Cardiac muscle cell (in vitro differentiated cells and primary cell): ENCODE results near the gene PRICKLE2. TPM values are rescaled to one million over a fixed set of nuclear protein-coding genes. Genes with fewer than 3 reads are reported as not detected.

Experiments used
- DNase-seq, 2 donors: peaks; one replicate each; pipeline versions ENCODE4 v3.0.0 to v3.0.0-alpha.2; 2010 to 2017; ENCODE audit warnings: low read depth in 1 of 2, low spot score in 1 of 2
- H3K27ac ChIP-seq: fragments of 200-600 bp; sonication (generic); 2 replicates; pipeline ENCODE4 v1.5.1; 2016
- H3K27me3 ChIP-seq: fragments of 200-600 bp; sonication (generic); 2 replicates; pipeline ENCODE4 v1.6.0; 2016; ENCODE audit warnings: control low read depth
- H3K36me3 ChIP-seq: fragments of 200-600 bp; sonication (generic); 2 replicates; pipeline ENCODE4 v1.5.1; 2016; ENCODE audit warnings: control low read depth
- H3K4me1 ChIP-seq: fragments of 200-600 bp; sonication (generic); 2 replicates; pipeline ENCODE4 v1.8.1; 2017; ENCODE audit warnings: low read depth, mild to moderate bottlenecking, mixed run types
- H3K4me3 ChIP-seq: fragments of 200-600 bp; sonication (generic); 2 replicates; pipeline ENCODE4 v1.5.1; 2016; ENCODE audit warnings: mild to moderate bottlenecking
- H3K9me3 ChIP-seq: fragments of 200-600 bp; sonication (generic); 2 replicates; pipeline ENCODE4 v1.5.1; 2017; ENCODE audit warnings: low read depth, mild to moderate bottlenecking, control low read depth
- polyA plus RNA-seq: library from polyadenylated mRNA; unstranded; fragments of >200 nt; fragmentation: Nextera tagmentation; extraction: Ambion mirVana; gene quantifications from 2 replicates; pipeline ENCODE4 v1.2.1, GENCODE V29; 2016
- total RNA-seq: library from RNA; depleted of rRNA; stranded (reverse); fragments of >200 nt; gene quantifications from 2 replicates; pipeline ENCODE4 v1.2.3, GENCODE V29; 2016
- TF ChIP-seq, protein P1 (sequence below): IDR thresholded peaks from 2 replicates; pipeline ENCODE4 v1.5.1; 2012; ENCODE audit warnings: low read depth, mild to moderate bottlenecking, low read length

PRICKLE2 gene
- total and polyA plus RNA-seq, 2 experiments from 2014 or later, result 4.3 to 11.7 TPM

DNA sequence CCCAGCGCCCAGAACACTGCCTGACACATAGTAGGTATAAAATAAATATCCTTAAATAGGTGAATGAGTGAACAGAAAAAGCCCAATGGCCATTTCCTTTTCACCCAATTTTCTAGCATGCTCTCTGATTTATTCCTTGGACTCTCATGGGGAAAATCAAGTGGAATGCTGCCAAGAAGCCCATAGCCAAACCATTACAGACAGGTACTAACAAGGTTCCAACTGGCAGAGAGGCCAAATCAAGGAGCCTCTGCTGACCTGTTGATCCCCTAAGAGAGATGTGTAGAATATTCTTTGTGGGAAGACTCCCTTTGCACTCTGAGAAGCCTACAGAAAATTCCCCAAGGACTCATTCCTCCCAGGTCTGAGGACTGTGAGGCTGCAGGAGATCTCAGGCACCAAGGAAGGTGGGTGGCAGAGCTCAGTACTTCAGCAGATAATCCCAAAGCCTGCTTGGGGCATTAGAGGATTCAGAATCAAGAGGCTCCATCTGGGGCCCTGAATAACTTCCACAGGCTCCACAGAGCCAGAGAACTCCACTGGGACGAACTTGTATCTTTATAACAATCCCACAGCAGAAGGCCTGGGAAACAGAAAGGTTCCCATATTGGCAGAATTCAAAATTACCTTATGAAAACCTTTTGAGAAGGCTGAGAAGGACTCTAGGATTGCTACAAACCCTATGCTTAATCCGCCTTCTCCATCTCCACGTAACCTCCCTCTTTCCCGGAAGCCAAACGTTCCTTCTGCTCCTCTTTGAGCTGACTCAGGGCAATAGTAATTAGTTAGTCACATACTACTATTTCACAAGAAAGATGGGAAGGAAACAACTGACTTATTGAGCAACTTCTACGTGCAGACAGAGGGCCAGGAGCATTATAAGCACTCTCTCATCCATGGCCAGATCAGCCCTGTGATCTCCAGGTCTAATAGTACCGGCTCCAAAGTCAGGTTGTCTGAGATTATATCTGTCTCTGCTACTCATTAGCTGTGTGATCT lies 34.5 kb downstream of the PRICKLE2 start:
- no peak overlapping the region for H3K27ac ChIP-seq
- TF ChIP-seq, protein P1, sequence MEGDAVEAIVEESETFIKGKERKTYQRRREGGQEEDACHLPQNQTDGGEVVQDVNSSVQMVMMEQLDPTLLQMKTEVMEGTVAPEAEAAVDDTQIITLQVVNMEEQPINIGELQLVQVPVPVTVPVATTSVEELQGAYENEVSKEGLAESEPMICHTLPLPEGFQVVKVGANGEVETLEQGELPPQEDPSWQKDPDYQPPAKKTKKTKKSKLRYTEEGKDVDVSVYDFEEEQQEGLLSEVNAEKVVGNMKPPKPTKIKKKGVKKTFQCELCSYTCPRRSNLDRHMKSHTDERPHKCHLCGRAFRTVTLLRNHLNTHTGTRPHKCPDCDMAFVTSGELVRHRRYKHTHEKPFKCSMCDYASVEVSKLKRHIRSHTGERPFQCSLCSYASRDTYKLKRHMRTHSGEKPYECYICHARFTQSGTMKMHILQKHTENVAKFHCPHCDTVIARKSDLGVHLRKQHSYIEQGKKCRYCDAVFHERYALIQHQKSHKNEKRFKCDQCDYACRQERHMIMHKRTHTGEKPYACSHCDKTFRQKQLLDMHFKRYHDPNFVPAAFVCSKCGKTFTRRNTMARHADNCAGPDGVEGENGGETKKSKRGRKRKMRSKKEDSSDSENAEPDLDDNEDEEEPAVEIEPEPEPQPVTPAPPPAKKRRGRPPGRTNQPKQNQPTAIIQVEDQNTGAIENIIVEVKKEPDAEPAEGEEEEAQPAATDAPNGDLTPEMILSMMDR, result no peak

DNA sequence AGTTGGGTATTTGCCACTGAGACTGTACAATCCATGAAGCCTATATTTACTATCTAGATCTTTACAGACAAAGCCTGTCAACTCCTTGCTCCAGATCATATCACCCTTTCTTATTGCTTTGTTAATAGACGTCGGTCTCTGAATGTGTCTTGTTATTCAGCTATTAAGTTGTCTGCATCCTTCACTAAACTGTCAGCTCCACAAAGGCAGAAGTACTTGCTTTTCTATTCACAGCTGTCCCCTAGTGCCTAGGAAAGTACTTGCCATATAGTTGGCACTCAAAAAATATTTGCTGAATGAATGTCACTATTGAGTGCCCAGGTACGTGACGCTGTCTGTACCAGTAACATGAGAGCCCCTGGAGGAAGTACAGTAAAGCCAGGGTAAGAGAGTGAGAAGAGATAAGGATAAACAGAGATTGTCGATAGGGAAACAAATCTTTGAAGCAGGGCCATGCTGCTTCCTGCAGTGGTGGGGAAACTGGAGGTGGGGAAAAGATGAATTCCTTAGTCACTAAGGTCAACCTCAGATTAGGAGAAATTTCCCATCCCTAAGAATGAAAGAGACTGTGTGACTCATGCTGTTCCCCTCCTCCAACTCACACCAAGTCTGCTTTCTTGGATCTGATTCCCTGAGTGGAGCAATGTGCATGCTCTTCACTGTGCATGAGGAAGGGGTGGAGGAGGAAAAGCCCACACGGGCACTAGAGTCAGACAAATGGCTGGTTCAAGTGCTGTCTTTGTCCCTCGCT lies 36.3 kb downstream of the PRICKLE2 start:
- H3K4me3 ChIP-seq, result no peak overlapping the region
- H3K27me3 ChIP-seq, result no peaks in the 10 kb centered on the region
- DNase-seq, result peak; percentile 8 to 90
- H3K36me3 ChIP-seq, result no peaks in the 10 kb centered on the region
- H3K4me1 ChIP-seq, result peaks cover 17% of the 10 kb centered on the region
- TF ChIP-seq, protein P1, result no peak
- H3K27ac ChIP-seq, result no peak overlapping the region
- no peaks in the 10 kb centered on the region for H3K9me3 ChIP-seq

More for the DNA sequence above, 34.5 kb downstream of the PRICKLE2 start:
- DNase-seq, result peak in 1 of 2 donors; percentile 91
- Histone ChIP-seq H3K9me3 (no peaks in the 10 kb centered on the region), H3K4me3 (no peak overlapping the region), H3K36me3 (no peaks in the 10 kb centered on the region), H3K27me3 (no peaks in the 10 kb centered on the region), H3K4me1 (peaks cover 17% of the 10 kb centered on the region)

DNA sequence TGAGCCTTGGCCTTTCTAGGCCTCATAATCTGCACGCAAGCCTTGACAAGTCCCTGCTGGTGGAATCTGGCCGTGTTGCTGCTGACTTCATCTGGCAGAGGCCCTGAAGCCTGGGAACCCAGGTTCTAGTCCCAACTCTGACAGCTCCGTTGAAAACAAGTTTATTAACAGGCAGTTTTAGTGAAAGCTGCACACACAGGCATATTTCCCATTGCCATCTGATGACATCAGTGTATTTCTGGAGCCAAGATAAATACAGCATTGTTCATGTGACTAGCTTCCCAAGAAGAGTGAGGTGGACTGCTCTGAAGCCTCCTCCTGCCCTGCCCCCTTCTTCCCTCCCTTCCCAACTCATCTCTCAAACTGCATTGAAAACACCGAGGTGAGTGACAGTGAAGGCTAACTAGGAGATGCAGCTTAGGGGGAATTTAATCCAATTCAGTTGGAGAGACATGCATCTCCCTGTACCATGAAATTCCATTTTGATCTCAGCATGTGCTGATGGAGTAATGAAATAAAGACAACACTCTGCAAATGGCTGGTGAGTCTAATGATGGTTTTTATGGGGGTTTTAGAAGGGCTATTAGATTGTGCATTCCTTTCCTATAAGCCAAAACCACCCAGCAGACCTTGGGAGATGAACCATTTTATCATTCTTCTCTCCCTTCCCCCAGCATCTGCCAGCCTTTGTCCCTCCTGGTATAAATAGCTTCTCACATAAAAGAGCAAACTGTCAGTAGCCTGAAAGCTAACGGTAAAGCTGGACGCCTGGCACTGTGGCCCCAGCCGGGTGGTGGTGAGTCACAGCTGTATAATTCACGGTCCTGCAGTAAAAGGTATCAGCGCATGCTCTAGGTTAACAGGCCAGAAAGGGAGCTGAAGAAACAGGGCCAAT lies 38.0 kb downstream of the PRICKLE2 start:
- Histone ChIP-seq H3K36me3 (no peaks in the 10 kb centered on the region), H3K9me3 (no peaks in the 10 kb centered on the region), H3K27me3 (no peaks in the 10 kb centered on the region), H3K4me1 (peaks cover 17% of the 10 kb centered on the region), H3K4me3 (no peak overlapping the region), H3K27ac (peak overlapping the region; percentile 34)
- TF ChIP-seq, protein P1, result no peak
- DNase-seq, result peak; percentile 14 to 95

DNA sequence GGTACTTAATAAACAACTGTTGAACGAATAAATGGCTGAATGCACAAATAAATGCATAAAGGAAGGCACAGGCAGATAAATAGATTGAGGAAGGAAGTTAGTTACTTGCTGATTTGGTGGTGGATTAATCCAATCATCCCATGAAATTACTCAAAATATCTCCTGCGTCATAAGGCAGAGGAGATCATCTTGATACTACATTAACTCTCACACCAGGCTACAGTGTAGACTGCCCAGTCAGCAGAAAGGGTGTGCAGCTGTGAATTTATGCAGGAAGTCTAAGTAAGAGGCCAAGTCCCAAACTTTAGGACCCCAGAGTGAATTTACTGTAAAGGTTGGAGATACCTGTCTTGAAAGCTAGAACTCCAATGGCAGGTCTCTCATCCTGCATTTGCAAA lies 38.6 kb downstream of the PRICKLE2 start:
- Histone ChIP-seq H3K9me3 (no peaks in the 10 kb centered on the region), H3K4me1 (peaks cover 17% of the 10 kb centered on the region), H3K27me3 (no peaks in the 10 kb centered on the region), H3K36me3 (no peaks in the 10 kb centered on the region), H3K4me3 (no peak overlapping the region), H3K27ac (peak overlapping the region; percentile 34)
- TF ChIP-seq, protein P1, result no peak
- DNase-seq, result no peak

DNA sequence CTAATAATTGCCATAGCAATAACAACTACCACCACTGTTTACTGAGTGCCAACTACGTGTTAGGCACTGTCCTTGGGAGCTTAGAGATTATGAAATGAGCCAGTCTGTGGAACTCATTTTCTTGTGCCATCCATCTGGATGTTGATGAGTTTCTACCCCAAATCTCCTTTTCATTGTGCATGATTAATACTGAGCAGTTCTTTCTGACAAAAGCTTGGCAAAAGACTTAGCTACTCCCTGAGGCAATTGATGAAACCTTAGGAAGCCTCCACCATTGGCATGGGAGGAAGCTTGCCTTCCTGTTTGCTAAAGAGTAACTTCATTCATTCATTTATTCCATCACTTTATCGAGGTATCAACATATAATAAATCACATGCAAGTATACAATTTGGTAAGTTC lies 39.8 kb downstream of the PRICKLE2 start:
- TF ChIP-seq, protein P1, result no peak
- DNase-seq, result no peak
- H3K4me3 ChIP-seq, result no peak overlapping the region
- H3K36me3 ChIP-seq, result no peaks in the 10 kb centered on the region
- H3K9me3 ChIP-seq, result no peaks in the 10 kb centered on the region
- no peaks in the 10 kb centered on the region for H3K27me3 ChIP-seq
- no peak overlapping the region for H3K27ac ChIP-seq
- H3K4me1 ChIP-seq, result peaks cover 17% of the 10 kb centered on the region
